Stimulated activated effector memory CD8-positive, alpha-beta T cell treated with anti-CD3 and anti-CD28 coated beads, Interleukin-12 subunit alpha, Interleukin-12 subunit beta, amount 100 ng/mL, for 72 hours (primary cell): ENCODE measurements around the gene PLIN4.
A peak's percentile ranks its signal among the peaks of the same experiment; 100 is the strongest.

ENCODE experiments used
- ATAC-seq: fragments of 150-1000 bp; cut with Tn5 transposase; 2 replicates; pipeline ENCODE4 v1.10.0; 2021
- DNase-seq, 2 donors: peaks; one replicate each; pipeline ENCODE4 v3.0.0; 2021 to 2022; ENCODE audit warnings: low spot score in 2 of 2
- H3K27ac Mint-ChIP-seq: one replicate; pipeline ENCODE4 v1.8.0; 2022; ENCODE audit warnings: mild to moderate bottlenecking, mixed read lengths
- H3K36me3 Mint-ChIP-seq: one replicate; pipeline ENCODE4 v1.8.0; 2022; ENCODE audit warnings: mild to moderate bottlenecking, mixed read lengths
- H3K4me1 Mint-ChIP-seq: one replicate; pipeline ENCODE4 v1.8.0; 2022; ENCODE audit warnings: mixed read lengths
- H3K4me3 Mint-ChIP-seq: one replicate; pipeline ENCODE4 v1.8.0; 2022; ENCODE audit warnings: mild to moderate bottlenecking, mixed read lengths
- H3K9me3 Mint-ChIP-seq: one replicate; pipeline ENCODE4 v1.8.0; 2022; ENCODE audit warnings: mixed read lengths

The PLIN4 gene

DNA sequence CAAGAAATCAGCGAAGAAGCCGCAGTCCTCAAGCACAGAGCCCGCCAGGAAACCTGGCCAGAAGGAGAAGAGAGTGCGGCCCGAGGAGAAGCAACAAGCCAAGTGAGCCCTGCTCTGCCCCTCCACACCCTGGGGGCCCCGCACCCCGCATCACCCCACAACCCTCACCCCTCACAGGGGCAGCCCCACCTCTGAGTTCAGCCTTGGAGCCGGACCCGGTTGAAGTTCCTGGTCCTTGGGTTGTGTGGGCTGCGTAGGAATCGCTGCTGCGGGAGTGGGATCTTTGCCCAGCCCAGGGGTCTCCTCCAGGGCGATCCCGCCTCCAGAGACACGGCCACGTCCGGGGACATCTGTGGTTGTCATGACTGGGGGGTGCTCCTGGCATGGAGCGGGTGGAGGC, 22.0 kb downstream of the PLIN4 start:
- Mint-ChIP-seq H3K4me1 (no peaks in the 10 kb centered on the region), H3K4me3 (no peak overlapping the region), H3K36me3 (peaks cover 27% of the 10 kb centered on the region), H3K27ac (no peak overlapping the region), H3K9me3 (no peaks in the 10 kb centered on the region)
- DNase-seq (no peak), ATAC-seq (no peak)

DNA sequence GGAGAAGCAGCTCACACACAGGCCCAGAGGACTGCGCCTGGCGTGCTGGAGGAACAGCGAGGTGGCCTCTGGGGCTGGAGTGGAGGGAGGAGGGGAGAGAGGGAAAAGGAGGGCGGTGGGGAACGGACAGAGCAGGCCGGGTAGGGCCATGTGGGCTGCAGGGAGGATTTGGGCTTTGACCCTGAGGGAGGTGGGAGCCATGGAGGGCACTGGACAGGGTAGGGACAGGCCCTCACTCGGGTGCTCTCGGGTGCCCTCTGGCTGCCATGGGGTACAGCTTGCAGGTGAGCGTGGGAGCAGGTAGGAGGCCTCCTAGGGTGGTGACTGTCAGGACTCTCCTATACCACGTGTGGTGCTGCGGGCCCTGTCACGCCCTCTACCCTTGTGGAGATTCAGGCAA, 22.8 kb downstream of the PLIN4 start:
- H3K27ac Mint-ChIP-seq, result no peak overlapping the region
- ATAC-seq, result no peak
- no peak for DNase-seq
- no peaks in the 10 kb centered on the region for H3K4me1 Mint-ChIP-seq
- peaks cover 27% of the 10 kb centered on the region for H3K36me3 Mint-ChIP-seq
- H3K4me3 Mint-ChIP-seq, result no peak overlapping the region
- no peaks in the 10 kb centered on the region for H3K9me3 Mint-ChIP-seq

DNA sequence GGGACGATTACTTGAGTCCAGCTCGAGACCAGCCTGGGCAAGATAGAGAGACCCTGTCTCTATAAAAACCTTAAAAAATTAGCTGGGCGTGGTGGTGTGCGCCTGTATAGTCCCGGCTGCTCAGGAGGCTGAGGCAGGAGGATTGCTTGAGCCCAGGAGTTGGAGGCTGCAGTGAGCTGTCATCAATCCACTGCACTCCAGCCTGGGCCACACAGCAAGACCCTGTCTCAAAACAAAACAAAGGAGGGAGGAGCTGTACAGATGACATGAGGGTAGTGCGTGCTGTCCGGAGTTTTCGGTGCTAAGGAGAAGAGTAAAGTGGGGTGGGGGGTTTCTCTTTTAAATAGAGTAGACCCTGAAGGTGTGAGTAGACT, 23.6 kb downstream of the PLIN4 start:
- Mint-ChIP-seq H3K4me1 (no peaks in the 10 kb centered on the region), H3K4me3 (no peak overlapping the region), H3K36me3 (peaks cover 21% of the 10 kb centered on the region), H3K9me3 (no peaks in the 10 kb centered on the region), H3K27ac (no peak overlapping the region)
- no peak for ATAC-seq
- no peak for DNase-seq

DNA sequence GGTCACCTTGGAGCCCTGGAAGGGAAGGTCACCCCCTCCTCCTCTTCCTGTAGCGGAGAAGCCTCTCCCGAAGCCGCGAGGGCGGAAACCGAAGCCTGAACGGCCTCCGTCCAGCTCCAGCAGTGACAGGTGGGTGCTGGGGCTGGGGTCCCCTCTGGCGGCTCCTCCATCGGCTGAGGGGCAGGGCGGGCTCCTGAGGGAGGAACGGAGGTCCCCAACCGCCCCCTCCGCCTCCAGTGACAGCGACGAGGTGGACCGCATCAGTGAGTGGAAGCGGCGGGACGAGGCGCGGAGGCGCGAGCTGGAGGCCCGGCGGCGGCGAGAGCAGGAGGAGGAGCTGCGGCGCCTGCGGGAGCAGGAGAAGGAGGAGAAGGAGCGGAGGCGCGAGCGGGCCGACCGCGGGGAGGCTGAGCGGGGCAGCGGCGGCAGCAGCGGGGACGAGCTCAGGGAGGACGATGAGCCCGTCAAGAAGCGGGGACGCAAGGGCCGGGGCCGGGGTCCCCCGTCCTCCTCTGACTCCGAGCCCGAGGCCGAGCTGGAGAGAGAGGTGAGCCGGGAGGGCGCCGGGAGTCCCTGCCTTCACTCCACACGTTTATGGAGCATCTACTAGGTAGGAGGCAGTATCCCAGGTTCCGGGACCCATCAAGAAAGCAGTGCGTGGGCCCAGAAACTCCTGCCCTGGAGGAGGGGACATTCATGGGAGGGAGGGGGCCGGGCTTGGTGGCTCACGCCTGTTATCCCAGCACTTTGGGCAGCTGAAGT, 24.2 kb downstream of the PLIN4 start:
- ATAC-seq (no peak), DNase-seq (no peak)
- Mint-ChIP-seq H3K36me3 (peaks cover 22% of the 10 kb centered on the region), H3K9me3 (no peaks in the 10 kb centered on the region), H3K4me1 (no peaks in the 10 kb centered on the region), H3K4me3 (no peak overlapping the region), H3K27ac (no peak overlapping the region)

DNA sequence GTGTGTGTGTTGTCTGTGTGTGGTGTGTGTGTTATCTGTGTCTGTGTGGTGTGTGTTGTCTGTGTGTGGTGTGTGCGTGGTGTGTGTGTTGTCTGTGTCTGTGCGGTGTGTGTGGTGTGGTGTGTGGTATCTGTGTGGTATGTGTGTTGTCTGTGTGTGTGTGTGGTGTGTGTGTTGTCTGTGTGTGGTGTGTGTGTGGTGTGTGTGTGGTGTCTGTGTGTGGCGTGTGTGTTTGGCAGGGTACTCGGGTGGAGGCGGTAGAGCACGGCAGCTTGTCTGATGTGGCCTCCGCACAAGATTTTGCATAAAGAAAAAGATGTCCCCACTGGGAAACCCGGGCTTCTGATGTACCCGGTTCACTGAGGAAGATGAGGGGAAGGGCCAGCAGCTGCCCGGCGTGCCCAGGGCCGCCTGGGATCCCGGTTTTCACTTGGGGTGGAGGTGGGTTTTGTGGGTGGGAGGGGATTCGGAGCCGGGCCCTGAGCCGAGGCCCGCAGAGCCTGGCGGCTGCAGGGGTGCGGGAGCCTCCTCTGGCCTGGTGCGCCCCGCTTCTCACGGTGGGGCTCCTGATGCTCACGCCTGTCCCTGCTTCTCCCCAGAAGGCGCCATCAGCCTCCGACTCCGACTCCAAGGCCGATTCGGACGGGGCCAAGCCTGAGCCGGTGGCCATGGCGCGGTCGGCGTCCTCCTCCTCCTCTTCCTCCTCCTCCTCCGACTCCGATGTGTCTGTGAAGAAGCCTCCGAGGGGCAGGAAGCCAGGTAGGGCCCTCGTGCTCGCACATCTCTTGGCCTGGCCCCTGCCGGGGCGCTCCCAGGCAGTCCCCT, 25.0 kb downstream of the PLIN4 start:
- H3K9me3 Mint-ChIP-seq, result no peaks in the 10 kb centered on the region

DNA sequence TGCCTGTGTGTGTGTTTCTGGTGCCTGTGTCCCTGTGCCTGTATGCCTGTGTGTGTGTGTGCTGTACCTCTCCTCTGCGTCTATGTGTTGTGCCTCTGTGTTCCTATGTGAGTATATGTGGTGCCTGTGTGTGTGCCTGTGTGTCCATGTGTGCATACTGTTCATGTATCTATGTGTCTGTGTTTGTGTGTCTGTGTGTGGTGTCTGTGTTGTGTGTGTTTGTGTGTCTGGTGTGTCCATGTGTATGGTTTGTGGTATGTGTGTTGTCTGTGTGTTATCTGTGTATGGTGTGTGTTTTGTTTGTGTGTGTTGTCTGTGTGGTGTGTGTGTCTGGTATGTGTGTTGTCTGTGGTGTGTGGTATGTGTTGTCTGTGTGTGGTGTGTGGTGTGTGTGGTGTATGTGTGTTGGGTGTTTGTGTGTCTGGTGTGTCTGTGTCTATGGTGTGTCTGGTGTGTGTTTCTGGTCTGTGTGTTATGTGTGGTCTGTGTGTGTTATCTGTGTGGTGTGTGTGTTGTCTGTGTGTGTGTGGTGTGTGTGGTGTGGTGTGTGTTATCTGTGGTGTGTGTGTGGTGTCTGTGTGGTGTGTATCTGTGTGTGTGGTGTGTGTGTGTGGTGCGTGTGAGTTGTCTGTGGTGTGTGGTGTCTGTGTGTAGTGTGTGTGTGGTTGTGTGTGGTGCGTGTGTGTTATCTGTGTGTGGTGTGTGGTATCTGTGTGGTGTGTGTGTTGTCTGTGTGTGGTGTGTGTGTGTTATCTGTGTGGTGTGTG, 25.8 kb downstream of the PLIN4 start:
- H3K4me3 Mint-ChIP-seq, result no peak overlapping the region
- H3K36me3 Mint-ChIP-seq, result peaks cover 30% of the 10 kb centered on the region
- H3K9me3 Mint-ChIP-seq, result no peaks in the 10 kb centered on the region

More for the DNA sequence above, 25.0 kb downstream of the PLIN4 start:
- no peak for DNase-seq
- no peak overlapping the region for H3K4me3 Mint-ChIP-seq
- peaks cover 29% of the 10 kb centered on the region for H3K36me3 Mint-ChIP-seq
- no peak for ATAC-seq
- no peak overlapping the region for H3K27ac Mint-ChIP-seq
- no peaks in the 10 kb centered on the region for H3K4me1 Mint-ChIP-seq

DNA sequence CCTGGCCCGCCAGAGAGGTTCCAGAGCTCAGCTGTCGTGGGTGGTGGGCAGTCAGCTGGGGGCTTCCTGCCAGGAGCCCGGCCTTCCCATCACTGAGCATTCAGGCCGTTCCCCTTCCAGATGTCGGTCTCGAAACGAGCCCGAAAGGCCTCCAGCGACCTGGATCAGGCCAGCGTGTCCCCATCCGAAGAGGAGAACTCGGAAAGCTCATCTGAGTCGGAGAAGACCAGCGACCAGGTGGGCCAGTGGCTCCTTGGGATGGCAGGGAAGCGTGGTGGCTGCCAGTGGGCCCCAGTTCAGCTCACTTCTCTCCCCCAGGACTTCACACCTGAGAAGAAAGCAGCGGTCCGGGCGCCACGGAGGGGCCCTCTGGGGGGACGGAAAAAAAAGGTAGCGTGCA, 26.8 kb downstream of the PLIN4 start:
- Mint-ChIP-seq H3K4me3 (no peak overlapping the region), H3K4me1 (peaks cover 5% of the 10 kb centered on the region), H3K27ac (no peak overlapping the region), H3K9me3 (no peaks in the 10 kb centered on the region), H3K36me3 (peaks cover 39% of the 10 kb centered on the region)
- no peak for ATAC-seq
- DNase-seq, result no peak

More for the DNA sequence above, 25.8 kb downstream of the PLIN4 start:
- no peak overlapping the region for H3K27ac Mint-ChIP-seq
- ATAC-seq (no peak), DNase-seq (no peak)
- no peaks in the 10 kb centered on the region for H3K4me1 Mint-ChIP-seq

DNA sequence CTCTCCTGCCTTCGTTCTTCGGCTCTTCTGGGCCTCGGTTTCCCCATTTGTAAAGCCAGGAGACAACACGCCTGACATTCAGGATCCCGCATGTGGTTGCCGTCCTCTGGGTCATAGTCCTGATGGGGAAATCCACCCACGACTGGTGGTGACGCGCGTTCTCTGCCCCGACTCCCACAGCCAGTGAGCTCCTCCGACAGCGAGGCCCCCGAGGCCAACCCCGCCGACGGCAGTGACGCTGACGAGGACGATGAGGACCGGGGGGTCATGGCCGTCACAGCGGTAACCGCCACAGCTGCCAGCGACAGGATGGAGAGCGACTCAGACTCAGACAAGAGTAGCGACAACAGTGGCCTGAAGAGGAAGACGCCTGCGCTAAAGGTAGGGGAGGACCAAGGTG, 29.8 kb downstream of the PLIN4 start:
- DNase-seq (no peak), ATAC-seq (no peak)
- peaks cover 47% of the 10 kb centered on the region for H3K36me3 Mint-ChIP-seq
- H3K27ac Mint-ChIP-seq, result no peak overlapping the region
- H3K4me1 Mint-ChIP-seq, result peaks cover 5% of the 10 kb centered on the region
- H3K4me3 Mint-ChIP-seq, result no peak overlapping the region
- no peaks in the 10 kb centered on the region for H3K9me3 Mint-ChIP-seq

DNA sequence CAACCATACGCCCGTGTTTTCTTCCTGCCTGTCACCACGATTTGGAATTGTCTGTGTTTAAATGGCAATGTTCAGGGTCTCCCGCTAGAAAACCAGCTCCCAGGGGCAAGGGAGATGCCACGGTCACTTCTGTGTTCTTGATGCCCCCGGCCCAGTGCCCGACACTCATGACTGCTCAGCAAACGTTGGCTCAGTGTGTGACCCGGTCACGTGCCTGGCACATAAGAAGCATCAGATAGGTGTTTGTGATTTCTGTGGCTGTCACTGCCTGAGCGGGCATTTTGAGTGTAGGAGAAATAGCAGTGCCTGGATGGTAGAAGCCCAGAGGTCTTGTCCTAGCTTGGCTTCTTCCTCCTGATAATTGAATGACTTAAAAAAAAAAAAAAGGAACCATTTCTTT, 30.7 kb downstream of the PLIN4 start:
- Mint-ChIP-seq H3K27ac (no peak overlapping the region), H3K4me3 (no peak overlapping the region), H3K9me3 (no peaks in the 10 kb centered on the region), H3K4me1 (peaks cover 5% of the 10 kb centered on the region), H3K36me3 (peaks cover 50% of the 10 kb centered on the region)
- ATAC-seq, result no peak
- DNase-seq, result no peak

DNA sequence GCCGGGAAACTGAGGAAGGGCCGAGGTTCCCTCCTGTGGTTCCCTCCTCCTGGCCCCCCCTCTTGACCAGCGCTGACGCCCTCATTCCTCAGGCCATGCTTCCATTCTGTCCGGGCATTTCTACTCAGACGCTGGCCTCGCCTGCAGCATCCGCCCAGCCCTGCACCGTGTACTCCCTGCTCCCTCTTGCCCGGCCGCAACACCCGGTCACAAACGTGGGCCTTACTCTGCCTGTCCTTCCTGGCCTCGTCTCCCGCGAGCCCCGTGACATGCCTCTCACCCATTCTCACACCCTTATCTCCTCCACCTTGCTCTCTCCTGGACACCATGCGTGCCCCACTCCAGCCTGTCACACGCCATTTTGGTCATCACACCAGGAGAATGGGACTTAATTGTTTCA, 34.9 kb downstream of the PLIN4 start:
- DNase-seq (no peak), ATAC-seq (no peak)
- peaks cover 5% of the 10 kb centered on the region for H3K4me1 Mint-ChIP-seq
- no peak overlapping the region for H3K4me3 Mint-ChIP-seq
- no peaks in the 10 kb centered on the region for H3K9me3 Mint-ChIP-seq
- peaks cover 72% of the 10 kb centered on the region for H3K36me3 Mint-ChIP-seq
- H3K27ac Mint-ChIP-seq, result no peak overlapping the region

DNA sequence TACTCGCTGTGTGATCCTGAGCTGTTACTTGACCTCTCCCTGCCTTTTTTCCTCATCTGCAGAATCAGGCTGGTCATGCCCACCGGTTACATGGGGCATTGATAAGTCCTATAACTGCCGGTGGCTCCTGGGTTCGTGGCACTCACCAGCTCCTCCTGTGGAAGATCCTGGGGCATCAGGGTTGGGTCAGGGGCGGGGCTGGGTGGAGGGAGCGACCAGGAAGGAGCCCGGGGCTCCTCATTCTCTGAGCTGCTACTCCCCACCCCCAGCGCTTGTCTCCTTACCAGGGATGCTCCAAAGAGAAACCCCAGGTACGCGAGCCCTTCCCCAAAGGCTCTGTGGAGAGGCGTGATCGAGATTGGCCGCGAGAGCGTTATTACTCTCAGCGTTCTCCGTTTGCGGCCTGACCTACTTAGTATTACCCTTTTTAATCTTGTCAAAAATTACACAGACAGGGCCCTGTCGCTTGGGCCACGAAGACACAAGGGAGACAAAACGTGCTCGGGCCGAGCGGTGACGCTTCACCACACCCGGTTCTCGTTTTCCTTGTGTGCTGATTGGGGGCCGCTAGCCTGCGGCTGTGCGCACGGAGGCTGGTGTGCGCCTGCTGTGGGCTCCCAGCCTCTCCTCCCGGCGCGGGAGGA, 35.4 kb downstream of the PLIN4 start:
- Mint-ChIP-seq H3K36me3 (peaks cover 76% of the 10 kb centered on the region), H3K4me3 (no peak overlapping the region), H3K27ac (no peak overlapping the region), H3K9me3 (no peaks in the 10 kb centered on the region), H3K4me1 (peaks cover 5% of the 10 kb centered on the region)
- ATAC-seq (no peak), DNase-seq (no peak)

DNA sequence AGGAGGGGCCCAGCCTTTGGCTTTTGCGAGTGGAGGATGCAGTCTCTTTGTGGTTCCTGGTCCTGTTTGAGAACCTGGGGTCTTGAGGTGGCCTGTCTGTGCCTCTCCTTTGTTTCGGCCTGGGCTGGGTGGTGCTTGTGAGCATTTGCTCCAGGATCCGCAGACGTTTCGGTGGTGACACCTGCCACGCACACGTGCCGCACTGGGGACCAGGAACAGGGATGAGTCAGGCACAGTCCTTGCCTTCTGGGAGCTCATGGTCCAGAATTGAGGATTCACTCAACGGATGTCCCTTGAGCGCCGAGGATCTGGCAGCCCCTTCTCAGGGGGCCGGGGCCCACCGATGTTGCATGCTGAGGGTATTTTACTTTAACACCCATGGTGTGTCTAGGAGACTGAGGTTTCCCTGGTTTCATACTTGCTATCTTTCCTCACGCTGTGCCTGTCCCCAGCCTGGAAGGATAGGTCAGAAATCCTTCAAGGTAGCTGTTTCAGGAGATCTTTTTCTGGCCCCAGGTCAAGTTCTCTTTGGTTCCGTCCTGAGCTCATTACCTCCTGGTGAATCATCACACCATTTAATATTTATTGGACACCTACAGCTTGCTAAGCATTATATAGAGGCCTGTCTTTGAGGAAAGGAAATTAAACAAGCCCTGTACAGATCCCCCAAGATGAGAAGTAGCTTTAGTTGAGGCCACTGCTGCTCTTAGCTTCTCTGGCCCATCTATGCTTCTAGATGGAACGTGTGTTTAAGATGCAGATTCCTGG, 41.1 kb downstream of the PLIN4 start:
- Mint-ChIP-seq H3K27ac (no peak overlapping the region), H3K4me1 (peaks cover 17% of the 10 kb centered on the region), H3K9me3 (no peaks in the 10 kb centered on the region), H3K4me3 (no peak overlapping the region), H3K36me3 (peaks cover 56% of the 10 kb centered on the region)
- ATAC-seq, result no peak
- no peak for DNase-seq

DNA sequence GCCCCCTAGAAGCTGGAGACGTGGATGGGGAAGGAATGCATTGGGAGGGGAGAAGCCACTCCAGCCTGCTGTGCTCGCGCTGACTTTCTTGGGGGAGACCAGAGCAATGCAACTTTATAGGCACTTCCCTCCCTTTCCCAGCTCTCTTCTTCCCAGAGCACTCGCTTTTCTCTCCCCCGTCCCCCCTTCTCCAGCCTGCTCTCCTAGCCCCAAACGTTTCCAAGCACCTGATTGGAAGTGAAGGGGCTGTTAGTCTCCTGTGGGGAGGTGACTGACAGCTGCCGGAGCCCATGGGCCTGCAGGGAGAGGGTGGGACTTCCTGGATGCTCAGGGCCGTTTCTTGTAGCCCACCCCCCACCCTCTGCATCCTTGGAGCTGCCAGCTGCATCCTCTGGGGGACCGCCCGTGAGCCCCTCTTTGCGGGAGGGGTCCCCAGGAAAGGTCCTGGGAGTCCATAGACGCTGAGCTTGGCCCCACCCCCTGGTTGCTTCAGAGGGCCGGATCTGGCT, 43.7 kb downstream of the PLIN4 start:
- H3K36me3 Mint-ChIP-seq, result peaks cover 39% of the 10 kb centered on the region
- no peak overlapping the region for H3K4me3 Mint-ChIP-seq
- H3K27ac Mint-ChIP-seq, result peak overlapping the region; percentile 74
- DNase-seq (no peak), ATAC-seq (no peak)
- peaks cover 17% of the 10 kb centered on the region for H3K4me1 Mint-ChIP-seq
- H3K9me3 Mint-ChIP-seq, result no peaks in the 10 kb centered on the region

DNA sequence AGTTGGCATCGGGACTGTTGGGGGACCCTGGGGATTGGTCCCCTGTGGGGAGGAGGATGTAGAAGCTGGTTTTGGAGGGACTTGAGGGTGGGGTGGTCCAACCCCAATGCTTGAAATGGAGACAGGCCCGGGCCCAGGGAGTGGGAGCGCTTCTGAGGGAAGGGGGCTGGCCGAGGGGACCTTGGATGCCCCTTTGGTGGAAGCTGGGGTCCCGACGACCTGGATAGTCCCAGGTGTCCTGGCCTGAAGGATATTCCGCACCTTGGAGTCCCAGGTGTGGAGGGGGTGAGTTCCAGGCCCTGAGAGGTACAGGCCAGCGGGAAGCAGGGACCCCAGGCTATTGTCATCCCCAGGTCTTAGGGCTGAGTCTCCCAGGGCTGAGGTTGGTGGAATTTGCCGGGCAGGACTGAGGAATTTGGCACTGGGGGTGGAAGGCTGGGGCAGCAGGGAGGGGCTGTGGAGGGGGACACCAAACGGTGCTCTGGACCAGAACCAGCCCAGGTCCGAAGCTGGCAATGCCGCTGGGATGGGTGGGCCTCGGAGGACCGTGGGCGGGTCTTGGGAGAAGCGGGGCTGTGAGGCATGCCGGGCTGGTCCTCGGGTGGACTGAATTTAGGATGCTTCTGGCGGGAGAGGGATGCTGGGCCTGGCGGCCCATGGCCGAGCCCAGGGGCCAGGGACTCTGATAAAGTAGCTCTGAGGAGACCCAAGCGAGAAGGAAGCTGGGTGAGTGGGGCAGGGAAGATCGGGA, 44.3 kb downstream of the PLIN4 start:
- H3K36me3 Mint-ChIP-seq, result peaks cover 32% of the 10 kb centered on the region

More for the DNA sequence above, 44.3 kb downstream of the PLIN4 start:
- no peak overlapping the region for H3K4me3 Mint-ChIP-seq
- no peak for ATAC-seq
- no peaks in the 10 kb centered on the region for H3K9me3 Mint-ChIP-seq
- no peak for DNase-seq
- H3K27ac Mint-ChIP-seq, result peak overlapping the region; percentile 74
- H3K4me1 Mint-ChIP-seq, result peaks cover 17% of the 10 kb centered on the region
